HG02943 (cell line): ENCODE data around the gene CFAP65.

ENCODE experiments used
- ATAC-seq: cut with Tn5 transposase; IDR thresholded peaks from one replicate; pipeline ENCODE4 v1.9.1; 2021; ENCODE audit warnings: mild to moderate bottlenecking, low read depth, moderate library complexity; ENCODE audit not compliant: unreplicated experiment

The CFAP65 gene

DNA sequence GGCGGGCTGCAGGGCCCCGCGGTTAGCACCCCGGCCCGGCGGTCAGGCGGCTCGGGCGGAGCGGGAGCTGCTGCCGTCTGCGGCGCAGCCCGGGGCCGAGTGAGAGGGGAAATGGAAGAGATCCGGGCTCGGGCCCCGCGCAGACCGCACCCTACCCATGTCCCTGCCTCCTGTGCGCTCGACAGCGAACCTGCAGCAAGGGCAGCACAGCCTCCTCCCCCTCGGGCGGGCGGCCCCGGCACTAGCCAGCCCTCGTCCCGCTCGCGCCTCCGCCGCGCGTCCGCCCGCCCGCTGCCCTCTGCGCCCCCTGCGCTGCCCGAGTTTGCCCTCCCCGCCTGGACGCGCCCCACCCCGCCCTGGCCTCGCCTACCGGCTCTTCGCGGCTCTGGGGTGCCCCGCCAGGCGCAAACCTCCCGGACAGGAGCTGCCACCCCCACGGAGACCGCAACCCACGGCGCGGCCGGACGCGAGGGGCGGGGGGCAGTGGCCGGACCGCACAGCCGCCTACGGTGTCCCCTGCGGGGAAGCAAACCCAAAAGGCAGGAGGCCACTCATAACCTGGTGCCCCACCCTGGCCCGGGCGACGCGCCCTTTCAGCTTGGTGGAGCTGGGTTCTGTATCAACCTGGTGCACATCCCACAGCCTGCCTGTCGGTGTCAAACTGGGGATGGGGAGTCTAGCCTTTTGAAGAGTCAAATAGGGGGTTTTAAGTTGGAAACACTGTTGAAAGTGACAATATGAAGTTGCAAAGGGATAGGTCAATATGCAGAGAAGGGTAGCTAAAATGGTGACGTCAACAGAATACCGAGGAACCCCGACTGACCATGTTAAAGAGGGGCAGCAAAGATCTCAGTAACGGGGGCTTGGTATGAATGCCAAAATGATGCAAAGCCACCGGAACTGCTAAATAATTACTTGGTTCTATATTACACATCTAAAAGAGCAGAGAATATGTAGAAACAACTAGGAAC, 19.8 kb upstream of the CFAP65 start, which contains the start of gene IHH:
TSS of gene IHH (minus strand) at position 101 of the 971 bp plus-strand sequence. CDS start 454 bp downstream, outside the sequence.
- ATAC-seq: no peak

DNA sequence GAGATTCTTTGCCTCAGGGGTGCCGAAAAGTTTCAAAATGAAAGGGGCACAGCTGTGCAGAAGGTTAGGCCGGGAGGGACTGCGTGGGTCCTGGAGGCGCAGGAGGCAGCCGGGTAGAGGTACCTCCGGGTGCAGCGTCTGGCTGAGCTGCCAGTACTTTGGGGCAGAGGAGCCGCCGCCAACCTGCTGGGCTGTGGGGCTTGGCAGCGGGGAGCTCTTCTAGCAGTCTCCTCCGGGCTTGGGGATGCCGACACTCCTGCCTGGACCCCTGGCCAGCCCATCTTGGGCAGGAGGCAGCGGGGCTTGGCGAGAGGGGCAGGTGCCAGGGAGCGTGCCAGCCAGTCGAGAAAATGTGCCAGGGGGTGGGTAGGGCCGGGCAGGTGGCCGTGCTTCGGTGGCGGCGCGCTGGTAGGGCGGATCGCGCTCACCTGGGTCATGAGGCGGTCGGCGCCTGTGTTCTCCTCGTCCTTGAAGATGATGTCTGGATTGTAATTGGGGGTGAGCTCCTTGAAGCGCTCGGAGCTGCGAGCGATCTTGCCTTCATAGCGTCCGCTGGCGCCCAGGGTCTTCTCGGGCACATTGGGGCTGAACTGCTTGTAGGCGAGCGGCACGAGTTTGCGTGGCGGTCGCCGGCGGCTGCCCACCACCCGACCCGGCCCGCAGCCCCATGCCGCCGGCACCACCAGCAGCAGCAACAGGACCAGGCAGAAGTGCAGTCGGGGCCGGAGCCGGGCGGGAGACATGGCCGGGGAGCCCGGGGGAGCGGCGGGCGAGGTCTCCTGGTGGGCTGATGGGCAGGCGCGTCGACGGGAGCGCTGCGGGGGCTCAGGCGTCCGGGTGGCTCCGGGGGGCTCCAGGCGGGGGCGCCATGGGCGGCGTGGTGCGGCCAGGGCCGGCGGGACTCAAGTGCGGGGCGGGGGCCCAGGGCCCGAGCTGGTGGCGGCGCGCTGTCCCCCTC, 18.7 kb upstream of the CFAP65 start:
- no peak for ATAC-seq

DNA sequence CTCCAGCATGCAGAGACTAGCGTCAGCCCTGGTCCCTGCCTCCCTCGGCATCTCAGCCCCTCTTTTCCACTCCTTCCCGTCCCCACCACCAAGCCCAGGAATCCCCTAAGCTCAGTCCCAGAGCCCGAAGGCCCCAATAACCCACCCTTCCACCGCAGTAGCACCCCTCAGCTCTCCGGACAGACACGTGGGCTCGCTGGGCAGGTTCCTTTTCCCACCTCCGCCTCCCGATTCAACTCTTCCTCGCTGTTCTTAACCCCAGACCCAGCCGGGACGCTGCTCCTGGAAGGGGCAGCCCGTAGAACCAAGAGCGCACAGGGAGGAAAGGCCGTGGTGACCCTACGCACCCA, 18.0 kb upstream of the CFAP65 start:
- no peak for ATAC-seq

DNA sequence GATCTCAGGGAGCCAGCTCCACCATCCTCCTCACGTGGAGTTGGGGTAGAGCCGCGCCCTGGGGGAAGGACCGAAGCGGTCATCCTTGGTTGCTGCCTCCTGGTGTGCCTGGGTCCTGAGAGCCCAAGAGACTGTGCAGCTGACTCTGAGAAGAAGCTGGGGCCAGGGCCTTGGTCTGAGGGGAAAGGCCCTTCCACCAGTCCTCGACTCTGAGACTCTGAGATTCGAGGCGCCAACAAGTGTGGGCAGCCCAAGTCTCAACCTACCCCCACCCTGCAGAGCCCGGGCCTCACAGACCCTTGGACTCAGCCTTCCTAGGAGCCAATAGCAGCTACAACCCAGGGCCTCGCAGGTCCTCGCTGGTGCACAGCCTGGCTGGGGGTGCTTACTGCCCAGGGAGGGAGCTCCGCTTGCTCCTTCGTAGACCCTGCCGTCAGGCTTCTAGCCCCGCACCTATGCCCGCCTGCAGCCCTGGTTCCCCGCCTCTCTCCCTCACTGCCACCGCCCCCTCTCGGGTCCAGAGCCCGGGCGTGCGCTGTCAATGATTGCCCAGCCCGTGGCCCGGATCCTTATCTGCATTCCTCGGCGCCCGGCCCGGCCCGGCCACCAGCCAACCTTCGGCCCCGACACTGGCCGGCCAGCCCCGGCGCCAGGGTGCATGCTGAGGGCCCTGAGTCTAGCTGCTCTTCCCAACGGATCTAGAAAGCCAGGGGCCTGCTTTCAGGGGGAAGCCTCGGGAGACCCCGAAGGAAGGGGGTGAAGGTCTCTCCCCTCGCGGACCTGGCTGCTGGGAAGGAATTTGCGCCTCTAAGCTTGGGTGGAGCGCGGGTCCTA, 17.4 kb upstream of the CFAP65 start:
- ATAC-seq: no peak

DNA sequence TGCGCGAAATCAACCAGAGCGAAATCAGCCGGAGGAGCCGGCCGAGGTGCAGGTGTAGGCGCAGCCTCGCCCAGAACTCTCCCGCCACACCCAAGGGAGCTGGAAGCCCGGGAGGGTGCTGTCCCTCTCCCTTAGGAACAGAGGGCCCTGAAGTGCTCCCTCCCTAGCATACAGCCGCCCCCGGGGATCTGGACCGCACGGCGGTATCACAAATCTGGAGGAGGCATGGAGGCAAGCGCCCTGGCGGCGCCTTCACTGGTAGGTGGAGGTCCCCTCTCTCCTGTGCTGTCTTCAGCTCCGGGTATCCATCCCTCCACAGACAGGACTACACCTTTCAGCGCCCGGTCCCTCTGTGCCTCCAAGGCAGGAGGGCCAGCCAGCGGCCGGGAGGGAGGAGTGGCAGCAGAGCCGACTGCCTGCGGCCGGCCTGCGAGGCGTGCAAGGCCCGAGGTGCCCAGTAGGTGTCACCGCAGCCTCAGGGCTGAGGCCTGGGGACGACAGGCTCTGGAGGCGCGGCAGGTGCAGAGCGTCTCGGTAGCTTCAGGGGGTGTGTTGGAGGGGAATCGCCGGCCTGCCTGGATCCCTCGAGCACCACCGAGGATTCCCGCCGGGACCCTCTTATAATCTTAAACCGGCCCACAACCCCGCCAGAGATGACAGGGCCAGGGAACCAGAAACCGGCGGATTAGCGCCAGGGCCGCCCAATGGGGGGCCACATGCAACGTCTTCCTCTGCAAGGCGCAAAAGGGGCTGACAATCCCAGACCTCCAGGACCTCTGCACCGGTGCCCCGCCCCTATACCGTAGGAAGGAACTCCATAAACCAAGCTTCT, 16.6 kb upstream of the CFAP65 start:
- ATAC-seq: peak; percentile 65

DNA sequence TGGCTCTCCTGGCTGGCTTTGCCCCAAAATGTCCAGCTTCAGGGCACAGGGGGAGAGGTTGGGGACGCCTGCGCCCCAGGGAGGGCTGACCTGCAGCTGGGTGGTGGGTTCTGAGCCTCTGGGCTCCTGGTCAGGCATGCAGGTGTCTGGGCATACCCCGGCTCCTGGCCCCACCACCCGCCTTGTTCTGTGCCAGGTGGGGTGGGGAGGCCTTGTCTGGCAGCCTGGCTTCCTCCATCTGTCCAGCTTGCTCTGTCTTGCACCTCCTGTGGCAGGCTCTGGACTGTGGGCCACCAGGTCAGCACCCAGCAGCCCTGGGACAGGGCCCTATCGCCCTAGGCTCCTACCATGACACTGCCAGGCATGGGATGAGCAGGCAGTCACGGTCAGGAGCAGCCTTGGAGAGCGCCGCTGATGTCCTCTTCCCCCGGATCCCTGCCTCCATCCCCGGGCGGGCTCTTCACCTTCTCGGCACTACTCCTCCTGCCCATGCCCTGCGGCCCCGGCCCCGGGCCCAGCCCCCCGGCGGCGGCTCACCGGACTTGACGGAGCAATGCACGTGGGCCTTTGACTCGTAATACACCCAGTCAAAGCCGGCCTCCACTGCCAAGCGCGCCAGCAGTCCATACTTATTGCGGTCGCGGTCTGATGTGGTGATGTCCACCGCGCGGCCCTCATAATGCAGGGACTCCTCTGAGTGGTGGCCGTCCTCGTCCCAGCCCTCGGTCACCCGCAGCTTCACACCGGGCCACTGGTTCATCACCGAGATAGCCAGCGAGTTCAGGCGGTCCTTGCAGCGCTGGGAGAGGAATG, 15.8 kb upstream of the CFAP65 start:
- ATAC-seq: no peak

DNA sequence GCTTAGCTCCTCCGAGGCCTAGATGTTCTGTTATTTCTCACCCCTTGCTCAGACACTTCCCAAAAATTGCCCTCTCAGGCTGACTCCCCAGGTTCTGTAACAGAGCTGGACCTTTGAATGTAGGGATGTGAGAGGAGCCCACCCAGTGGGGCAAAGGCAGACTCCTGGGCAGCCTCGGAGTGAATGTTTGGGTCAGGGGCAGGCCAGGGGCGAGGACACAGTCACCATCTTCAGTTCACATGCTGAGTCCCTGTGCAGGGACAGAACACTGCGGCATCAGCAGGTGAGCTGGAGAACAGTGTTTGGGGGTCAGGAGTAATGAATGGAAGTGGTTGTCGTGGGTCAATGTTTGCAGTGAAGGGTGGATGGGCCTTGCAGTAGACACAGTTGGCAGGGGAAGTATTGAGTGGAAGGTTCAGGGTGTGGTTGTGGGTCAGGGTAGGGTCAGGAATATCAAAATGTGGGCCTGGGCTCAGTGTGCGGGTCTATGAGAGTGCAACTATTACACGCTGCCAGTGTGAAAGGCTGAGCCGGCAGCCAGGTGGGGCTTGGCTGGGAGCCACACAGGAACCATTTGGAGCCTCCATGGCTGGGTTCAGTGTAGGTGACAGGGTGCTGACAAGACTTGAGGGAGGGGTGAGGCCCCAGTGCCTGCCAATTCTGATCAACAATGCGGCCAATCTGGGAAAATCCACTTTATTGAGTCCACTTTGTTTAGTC, 15.0 kb upstream of the CFAP65 start:
- no peak for ATAC-seq

DNA sequence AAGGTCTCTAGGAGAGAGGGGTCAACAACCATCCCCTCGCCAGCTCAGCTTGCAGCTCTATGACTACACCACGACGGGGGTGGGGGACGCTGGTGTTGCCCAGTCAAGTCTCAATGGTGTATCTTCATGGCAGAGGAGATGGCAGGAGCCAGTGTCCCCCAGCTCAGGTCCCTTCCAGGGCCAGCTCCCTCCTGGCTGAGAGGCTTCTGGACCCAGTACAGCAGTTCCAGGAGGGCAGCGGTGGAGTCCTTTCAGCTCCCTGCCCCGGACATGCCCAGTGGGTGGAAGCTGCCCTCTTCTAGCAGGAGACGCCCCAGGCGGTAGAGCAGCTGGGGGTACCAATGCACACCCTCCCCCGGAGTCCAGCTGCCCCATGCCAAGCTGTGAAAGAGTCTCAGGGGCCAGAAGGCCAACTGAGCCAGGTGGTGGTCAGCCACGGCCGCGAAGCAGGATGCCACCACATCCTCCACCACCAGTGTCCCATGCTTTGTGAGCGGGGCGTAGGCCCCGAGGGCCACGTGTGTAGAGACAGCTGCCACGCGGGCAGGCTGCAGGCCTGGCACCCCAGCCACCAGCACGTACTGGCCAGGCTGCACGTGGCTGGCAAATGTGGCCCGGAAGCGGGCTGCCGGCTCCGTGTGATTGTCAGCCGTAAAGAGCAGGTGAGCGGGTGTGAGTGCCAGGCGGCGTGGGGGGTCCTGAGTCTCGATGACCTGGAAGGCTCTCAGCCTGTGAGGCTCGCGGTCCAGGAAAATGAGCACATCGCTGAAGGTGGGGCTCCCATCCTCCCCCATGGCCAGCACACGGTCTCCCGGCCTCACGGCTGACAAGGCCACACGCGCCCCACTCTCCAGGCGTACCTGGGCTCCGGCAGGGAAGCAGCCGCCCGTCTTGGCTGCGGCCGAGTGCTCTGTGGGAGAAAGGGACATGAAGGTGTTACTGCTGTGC, 13.9 kb upstream of the CFAP65 start:
- no peak for ATAC-seq

DNA sequence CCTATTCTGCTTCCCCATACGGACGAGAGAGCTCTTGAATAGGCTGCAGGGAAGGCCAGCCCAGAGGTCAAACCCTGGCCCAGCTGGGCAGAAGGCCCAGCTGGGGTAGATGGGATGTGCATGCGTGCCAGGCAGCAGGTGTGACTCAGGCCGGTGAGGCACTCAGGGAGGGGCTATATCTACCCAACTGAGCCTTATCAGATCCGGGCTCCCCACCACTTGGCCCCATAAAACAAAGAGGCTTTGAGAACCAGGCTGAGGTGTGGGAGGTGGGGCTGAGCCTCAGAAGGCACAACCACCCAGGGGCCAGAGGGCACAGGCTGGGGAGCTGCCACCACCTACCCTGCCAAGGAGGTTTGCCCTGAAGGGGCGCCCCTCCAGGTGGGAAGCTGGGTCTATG, 8.0 kb upstream of the CFAP65 start:
- no peak for ATAC-seq

DNA sequence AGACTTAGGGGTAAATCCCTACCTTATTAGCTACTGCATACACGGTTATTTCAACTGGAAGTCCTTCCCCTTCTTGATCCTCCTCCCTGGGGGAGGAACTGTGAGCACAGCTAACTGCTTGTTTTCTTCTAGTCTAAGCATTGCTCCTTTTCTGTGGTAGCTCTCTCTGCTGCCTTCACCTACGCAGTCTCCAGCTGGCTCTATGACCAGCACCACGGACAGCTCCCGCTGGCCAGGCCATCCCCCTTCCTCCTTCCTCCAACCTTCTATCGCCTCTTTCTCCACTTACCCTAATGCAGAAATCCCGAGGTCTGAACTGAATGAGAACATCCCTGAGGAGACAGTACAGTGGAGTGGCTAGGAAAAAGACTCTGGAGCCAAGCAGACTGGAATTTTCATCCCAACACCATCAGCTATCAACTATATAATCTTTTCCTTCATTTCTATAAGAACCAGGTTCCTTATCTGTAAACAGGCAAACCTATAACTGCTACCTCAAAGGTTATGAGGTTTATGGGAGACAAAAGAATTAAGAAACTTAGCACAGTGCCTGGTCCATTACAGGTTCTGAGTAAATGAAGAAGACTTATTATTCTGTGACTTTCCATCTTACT, 4.7 kb upstream of the CFAP65 start:
- ATAC-seq: no peak

DNA sequence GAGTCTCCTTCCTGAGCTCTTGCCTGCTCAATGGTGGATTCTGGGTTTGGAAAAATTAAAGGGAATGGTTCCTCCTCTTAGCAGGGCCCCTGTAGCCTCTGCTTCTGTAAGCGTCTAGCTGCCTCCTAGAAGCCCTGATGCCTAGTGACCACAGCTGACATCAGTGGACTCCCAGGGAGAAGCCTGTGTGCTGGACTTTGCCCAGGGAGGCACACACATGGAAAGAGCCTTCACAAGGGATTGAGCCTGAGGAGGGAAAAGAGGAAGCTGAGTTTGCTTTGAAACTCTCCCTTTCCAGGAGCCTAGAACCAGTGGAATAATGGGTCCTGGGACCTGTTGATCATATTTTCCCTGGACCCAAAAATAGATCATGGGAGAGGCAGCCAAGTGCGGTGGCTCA, 1.4 kb upstream of the CFAP65 start:
- no peak for ATAC-seq

DNA sequence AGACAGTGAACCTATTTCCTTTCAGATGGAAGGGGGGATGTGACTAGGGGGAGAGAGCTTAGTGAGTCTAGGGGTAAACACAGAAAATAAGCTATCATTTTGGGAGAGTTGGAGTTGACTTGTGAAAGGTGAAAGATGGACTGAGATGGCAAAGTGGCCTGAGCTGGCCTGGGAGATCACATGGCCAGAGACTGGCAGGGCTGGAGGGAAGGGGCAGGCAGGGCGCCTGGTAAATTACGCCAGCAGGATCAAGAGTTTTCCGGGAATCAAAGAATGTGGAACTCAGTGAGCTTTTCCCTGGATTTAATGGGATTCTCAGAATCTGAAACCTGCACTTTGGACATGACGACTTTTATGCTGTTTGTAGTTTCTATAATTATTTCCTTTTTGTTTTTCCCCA, 841 bp upstream of the CFAP65 start:
- no peak for ATAC-seq

DNA sequence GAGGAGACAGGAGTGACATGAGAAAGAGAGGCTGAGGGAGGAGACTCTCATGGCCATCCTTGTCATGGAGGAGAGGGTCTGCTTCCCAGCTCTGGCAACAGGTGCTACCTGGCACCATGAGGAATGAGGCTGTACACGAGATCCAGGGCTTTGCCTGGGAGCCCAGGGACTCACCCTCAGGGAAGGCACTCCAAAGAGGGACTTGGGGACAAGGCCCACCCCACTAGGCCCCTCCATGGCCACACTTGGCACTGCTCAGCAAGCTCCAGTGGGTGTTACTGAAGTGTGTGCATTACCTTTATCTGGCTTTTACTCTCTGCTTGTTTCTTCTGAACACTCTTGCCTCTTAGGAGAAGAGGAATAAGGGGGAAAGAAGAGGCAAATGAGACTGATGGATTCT, 2.7 kb downstream of the CFAP65 start:
- no peak for ATAC-seq

DNA sequence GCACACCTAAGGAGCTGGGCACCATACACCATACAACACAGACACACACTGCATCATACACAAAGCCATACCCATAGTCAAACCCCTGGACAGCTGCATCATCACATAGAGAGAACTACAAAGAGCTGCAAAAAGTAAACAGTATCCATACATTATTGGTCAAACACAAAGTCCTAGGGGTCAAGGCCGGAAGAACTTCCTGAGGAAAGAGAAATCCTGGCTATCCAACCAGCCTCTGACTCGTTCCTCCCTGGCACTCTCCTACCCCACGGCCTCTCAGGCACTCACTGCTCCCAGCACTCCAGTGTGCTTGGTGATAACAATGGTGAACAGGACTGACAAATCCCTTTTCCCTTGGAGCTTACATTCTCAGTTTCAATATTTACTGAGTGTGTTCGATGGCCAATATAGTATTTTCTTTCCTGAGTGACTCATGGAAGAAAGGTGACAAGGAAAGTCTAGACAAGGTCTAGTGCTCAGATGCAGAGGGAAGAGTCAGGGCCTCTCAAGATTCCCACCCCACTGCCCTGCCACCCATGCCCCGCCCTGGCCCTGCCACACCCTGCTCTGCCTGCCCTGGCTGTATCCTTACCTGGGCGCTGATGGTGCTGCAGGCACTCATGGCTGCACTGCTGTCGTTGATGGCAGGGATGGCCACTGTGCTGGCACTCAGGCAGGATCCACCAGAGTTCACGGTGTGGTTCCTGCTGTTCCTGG, 3.4 kb downstream of the CFAP65 start:
- ATAC-seq: no peak

DNA sequence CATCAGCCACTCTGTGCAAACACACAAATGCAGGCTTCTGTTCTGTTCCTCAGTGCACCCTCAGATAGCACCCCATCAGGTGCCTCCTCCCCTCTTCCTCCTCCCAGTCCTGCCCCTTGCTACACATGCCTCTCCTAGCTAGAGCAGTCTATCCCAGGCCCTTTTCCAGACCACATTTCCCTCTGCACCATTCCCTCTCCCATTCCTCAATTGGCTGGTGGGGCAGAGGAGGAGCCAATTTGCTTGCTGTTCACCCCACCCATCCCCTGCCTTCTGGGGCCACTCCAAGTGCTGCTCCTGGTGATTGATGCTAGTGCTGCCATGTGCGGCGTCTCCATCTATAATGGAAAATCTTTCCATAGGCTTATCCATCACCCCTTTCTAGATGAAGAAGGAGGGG, 5.4 kb downstream of the CFAP65 start:
- no peak for ATAC-seq

DNA sequence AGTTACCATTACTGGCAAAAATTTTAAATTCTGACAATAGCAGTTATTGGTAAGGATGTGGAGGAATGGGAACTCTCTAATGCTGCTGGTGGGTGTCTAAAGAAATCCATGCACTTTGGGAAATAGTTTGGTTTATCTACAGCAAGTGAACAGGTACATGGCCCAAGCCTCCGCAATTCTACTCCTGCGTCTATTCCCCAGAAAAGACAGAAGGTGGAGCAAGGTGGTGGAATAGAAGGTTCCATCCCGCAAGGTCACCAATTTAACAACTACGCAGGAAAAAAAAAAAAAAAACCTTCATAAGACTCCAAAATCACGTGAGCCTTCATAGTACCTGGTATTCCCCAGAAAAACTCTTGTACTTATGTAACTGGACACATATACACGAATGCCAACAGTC, 6.5 kb downstream of the CFAP65 start:
- no peak for ATAC-seq
